ENCODE measurements around the gene TRRAP.
A peak's percentile ranks its signal among the peaks of the same experiment; 100 is the strongest.

Gene TRRAP

GRCh38 chr7:99011706-99012404 is 133.5 kb downstream of the TRRAP start:
- H3K9me3 Mint-ChIP-seq, result no peaks in the 10 kb centered on the region
- no peak overlapping the region for H3K27ac Mint-ChIP-seq
- DNase-seq, result no peak
- H3K27me3 Mint-ChIP-seq, result no peaks in the 10 kb centered on the region
- CTCF ChIA-PET, result no interaction called here
- no peaks in the 10 kb centered on the region for H3K4me1 Mint-ChIP-seq
- H3K4me3 Mint-ChIP-seq, result no peak overlapping the region
- H3K36me3 Mint-ChIP-seq, result peaks cover 66% of the 10 kb centered on the region

DNA sequence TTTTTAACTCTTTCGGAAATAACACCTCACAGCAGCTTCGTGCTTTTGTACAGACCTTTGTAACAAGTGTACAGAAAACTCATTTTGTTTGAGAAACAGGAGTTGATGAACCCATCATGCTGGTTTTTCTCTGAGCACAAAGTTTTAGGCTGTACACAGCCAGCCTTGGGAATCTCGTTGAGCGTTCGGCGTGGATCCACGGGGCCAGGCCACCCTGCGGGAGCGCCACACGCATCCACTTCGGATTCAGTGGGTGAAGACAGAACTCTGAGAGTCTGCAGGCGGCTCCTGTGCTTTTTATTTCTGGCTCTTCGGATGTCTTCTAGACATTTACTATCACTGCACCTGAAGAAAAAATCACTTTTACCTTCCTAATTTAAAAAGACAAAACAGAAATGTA is 134.4 kb downstream of the TRRAP start:
- Mint-ChIP-seq H3K9me3 (no peaks in the 10 kb centered on the region), H3K36me3 (peaks cover 65% of the 10 kb centered on the region), H3K4me3 (no peak overlapping the region), H3K27ac (no peak overlapping the region), H3K4me1 (no peaks in the 10 kb centered on the region), H3K27me3 (no peaks in the 10 kb centered on the region)
- no peak for DNase-seq
- CTCF ChIA-PET, result interaction anchor here (0.6 kb wide), 1 partner anchor 38 kb away, joined by 3 read pairs; no protein-coding TSS in a partner anchor

GRCh38 chr7:99013266-99014112 is 135.2 kb downstream of the TRRAP start:
- CTCF ChIA-PET, result interaction anchor here (0.6 kb wide), 1 partner anchor 39 kb away, joined by 3 read pairs; no protein-coding TSS in a partner anchor
- H3K27me3 Mint-ChIP-seq, result no peaks in the 10 kb centered on the region
- H3K9me3 Mint-ChIP-seq, result no peaks in the 10 kb centered on the region
- no peak overlapping the region for H3K4me3 Mint-ChIP-seq
- H3K27ac Mint-ChIP-seq, result no peak overlapping the region
- H3K36me3 Mint-ChIP-seq, result peaks cover 64% of the 10 kb centered on the region
- DNase-seq, result no peak
- H3K4me1 Mint-ChIP-seq, result no peaks in the 10 kb centered on the region

DNA sequence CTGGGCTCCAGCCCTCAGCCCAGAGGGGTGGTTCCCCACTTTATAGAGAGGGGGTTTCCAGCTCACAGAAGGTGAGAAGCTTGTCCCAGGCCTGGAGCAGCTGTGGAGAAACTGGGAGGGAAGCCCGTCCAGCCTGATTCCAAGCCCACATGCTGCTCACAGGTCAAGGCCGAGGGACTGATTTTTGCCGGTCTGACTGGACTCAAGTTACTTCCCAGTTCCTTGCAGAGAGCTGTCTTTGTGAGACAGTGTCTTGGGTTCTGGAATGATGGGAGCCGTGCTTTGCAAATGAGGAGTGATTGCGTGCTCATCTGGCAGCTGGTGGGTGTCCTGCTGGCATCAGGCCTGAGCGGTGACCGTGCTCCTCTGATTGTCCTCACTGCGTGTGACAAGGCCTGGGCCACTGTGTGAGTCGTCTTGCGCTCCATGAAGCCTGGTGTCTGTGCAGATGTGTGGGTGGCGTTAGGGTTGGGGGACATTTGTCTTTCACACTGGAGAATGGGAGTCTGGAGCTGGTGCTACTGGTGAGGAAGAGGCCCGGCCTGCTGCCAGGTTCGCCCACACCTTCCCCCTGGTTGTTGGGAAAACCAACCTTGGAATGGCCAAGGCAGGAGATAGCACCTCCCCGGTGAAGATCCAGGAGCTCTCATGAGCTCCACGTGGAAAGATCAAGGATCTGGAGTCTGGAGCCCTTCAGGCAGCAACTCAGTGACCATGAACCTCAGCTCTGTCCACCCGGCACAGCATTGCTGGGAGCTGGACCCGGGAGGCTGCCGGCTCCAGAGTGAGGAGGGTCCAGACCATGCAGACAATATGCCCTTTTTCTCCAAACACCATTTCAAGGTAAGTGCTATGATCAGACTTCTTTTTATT is 136.0 kb downstream of the TRRAP start:
- H3K4me1 Mint-ChIP-seq, result no peaks in the 10 kb centered on the region
- H3K27ac Mint-ChIP-seq, result peak overlapping the region; percentile 19
- peaks cover 62% of the 10 kb centered on the region for H3K36me3 Mint-ChIP-seq
- no peaks in the 10 kb centered on the region for H3K9me3 Mint-ChIP-seq
- CTCF ChIA-PET, result no interaction called here
- H3K4me3 Mint-ChIP-seq, result no peak overlapping the region
- H3K27me3 Mint-ChIP-seq, result no peaks in the 10 kb centered on the region
- DNase-seq, result no peak

- Mint-ChIP-seq H3K27ac (no peak overlapping the region), H3K4me3 (no peak overlapping the region), H3K4me1 (no peaks in the 10 kb centered on the region), H3K27me3 (no peaks in the 10 kb centered on the region), H3K36me3 (peaks cover 64% of the 10 kb centered on the region), H3K9me3 (no peaks in the 10 kb centered on the region)
- no peak for DNase-seq
- CTCF ChIA-PET, result interaction anchor here (1.4 kb wide), 1 partner anchor 28 kb away, joined by 3 read pairs; no protein-coding TSS in a partner anchor
These were observed 137.9 kb downstream of the TRRAP start for GRCh38 chr7:99016196-99016595.

GRCh38 chr7:99019523-99020412 is 141.4 kb downstream of the TRRAP start:
- Mint-ChIP-seq H3K27ac (no peak overlapping the region), H3K27me3 (no peaks in the 10 kb centered on the region), H3K4me3 (no peak overlapping the region), H3K9me3 (no peaks in the 10 kb centered on the region), H3K4me1 (no peaks in the 10 kb centered on the region), H3K36me3 (peaks cover 48% of the 10 kb centered on the region)
- CTCF ChIA-PET, result no interaction called here
- DNase-seq, result no peak

GRCh38 chr7:99020413-99020715 is 142.0 kb downstream of the TRRAP start:
- Mint-ChIP-seq H3K36me3 (peaks cover 43% of the 10 kb centered on the region), H3K4me1 (no peaks in the 10 kb centered on the region), H3K9me3 (no peaks in the 10 kb centered on the region), H3K4me3 (no peak overlapping the region), H3K27me3 (no peaks in the 10 kb centered on the region), H3K27ac (no peak overlapping the region)
- no peak for DNase-seq
- CTCF ChIA-PET, result no interaction called here

- H3K4me1 Mint-ChIP-seq, result no peaks in the 10 kb centered on the region
- no peak overlapping the region for H3K27ac Mint-ChIP-seq
- peaks cover 31% of the 10 kb centered on the region for H3K36me3 Mint-ChIP-seq
- no peaks in the 10 kb centered on the region for H3K9me3 Mint-ChIP-seq
- no peak overlapping the region for H3K4me3 Mint-ChIP-seq
- CTCF ChIA-PET, result no interaction called here
- H3K27me3 Mint-ChIP-seq, result no peaks in the 10 kb centered on the region
- no peak for DNase-seq
These were observed 143.7 kb downstream of the TRRAP start for GRCh38 chr7:99021941-99022560.

DNA sequence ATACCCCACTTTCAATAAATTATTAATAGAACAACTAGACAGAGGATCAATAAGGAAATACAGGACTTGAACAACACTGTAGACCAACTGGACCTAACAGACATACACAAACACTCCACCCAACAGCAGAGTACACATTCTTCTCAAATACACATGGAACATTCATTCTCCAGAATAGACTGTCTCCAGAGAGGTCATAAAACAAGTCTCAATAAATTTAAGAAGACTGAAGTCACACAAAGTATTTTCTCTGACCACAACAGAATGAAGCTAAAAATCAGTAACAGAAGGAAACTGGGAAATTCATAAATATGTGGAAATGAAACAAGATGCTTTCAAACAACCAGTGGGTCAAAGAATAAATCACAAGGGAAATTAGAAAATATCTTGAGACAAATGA is 145.7 kb downstream of the TRRAP start:
- Mint-ChIP-seq H3K36me3 (peaks cover 32% of the 10 kb centered on the region), H3K4me1 (no peaks in the 10 kb centered on the region), H3K27me3 (no peaks in the 10 kb centered on the region), H3K27ac (no peak overlapping the region), H3K4me3 (no peak overlapping the region), H3K9me3 (no peaks in the 10 kb centered on the region)
- CTCF ChIA-PET, result interaction anchor here (0.5 kb wide), 1 partner anchor 322 kb away, joined by 3 read pairs; no protein-coding TSS in a partner anchor
- DNase-seq, result no peak

GRCh38 chr7:99027241-99027640 is 148.9 kb downstream of the TRRAP start:
- H3K4me3 Mint-ChIP-seq, result no peak overlapping the region
- CTCF ChIA-PET, result no interaction called here
- H3K9me3 Mint-ChIP-seq, result no peaks in the 10 kb centered on the region
- DNase-seq, result no peak
- H3K27ac Mint-ChIP-seq, result no peak overlapping the region
- peaks cover 32% of the 10 kb centered on the region for H3K36me3 Mint-ChIP-seq
- H3K4me1 Mint-ChIP-seq, result no peaks in the 10 kb centered on the region
- no peaks in the 10 kb centered on the region for H3K27me3 Mint-ChIP-seq

- Mint-ChIP-seq H3K27me3 (no peaks in the 10 kb centered on the region), H3K4me3 (no peak overlapping the region), H3K36me3 (peaks cover 31% of the 10 kb centered on the region), H3K9me3 (no peaks in the 10 kb centered on the region), H3K4me1 (no peaks in the 10 kb centered on the region), H3K27ac (peak overlapping the region; percentile 49)
- CTCF ChIA-PET, result no interaction called here
- no peak for DNase-seq
These were observed 149.5 kb downstream of the TRRAP start for GRCh38 chr7:99027841-99028240.

DNA sequence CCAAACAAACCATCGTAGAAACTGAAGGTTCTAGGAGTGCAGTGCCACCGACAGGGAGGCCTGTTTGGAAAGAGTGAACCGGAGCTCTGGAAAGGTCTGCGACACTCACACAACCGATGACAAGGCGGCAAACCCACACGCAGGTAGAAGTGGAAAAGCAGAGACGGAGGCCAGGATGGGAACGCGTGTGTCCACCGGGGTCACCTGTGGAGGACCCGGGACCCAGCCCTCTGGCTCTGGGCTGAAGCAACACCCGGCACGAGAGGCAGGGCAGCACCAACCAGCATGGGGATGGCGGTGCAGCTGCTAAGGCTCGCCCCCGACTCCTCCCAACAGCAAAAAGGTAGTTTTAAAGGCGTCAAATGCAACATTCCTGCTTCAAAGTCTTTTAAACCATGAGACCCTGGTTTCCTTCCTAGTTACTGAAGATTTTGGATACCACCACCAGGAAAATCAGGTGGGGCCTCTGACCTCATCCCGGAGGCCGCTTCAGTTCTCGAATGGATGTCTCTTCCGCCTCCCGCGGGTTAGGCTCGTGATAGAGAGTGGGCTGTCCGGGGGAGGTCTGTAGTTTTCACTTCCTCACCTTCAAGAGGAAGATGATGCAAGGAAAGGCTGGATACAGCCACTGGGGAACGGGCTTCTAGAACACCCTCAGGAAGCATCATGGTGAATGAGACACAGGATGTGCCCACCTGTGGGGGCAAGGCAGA is 150.1 kb downstream of the TRRAP start:
- peak overlapping the region; percentile 49 for H3K27ac Mint-ChIP-seq
- no peaks in the 10 kb centered on the region for H3K4me1 Mint-ChIP-seq
- no peak for DNase-seq
- H3K9me3 Mint-ChIP-seq, result no peaks in the 10 kb centered on the region
- no peaks in the 10 kb centered on the region for H3K27me3 Mint-ChIP-seq
- H3K36me3 Mint-ChIP-seq, result peaks cover 25% of the 10 kb centered on the region
- CTCF ChIA-PET, result no interaction called here
- H3K4me3 Mint-ChIP-seq, result no peak overlapping the region

All from activated naive CD4-positive, alpha-beta T cell treated with anti-CD3 and anti-CD28 coated beads, Interleukin-2, amount 10 ng/mL, durations not matched to agents 7 days and 5 days (primary cell).